GM12865 (cell line): ENCODE measurements around the gene MDM2.
"Not testable (repeated sequence)": the region's sequence is repeated elsewhere in the genome, so short reads cannot be mapped to it uniquely, and the experiment has no call there.

ENCODE experiments used
- DNase-seq: peaks from one replicate; pipeline ENCODE4 v3.0.0; 2010; ENCODE audit warnings: low read depth
- H3K4me3 ChIP-seq: 2 replicates; pipeline ENCODE4 v1.5.1; 2011; ENCODE audit warnings: mild to moderate bottlenecking, low read depth, low read length, control low read depth
- TF ChIP-seq, protein P1 (sequence below): IDR thresholded peaks from 2 replicates; pipeline ENCODE4 v1.5.1; 2011; ENCODE audit warnings: low read length, control low read depth, low read depth, inconsistent platforms; ENCODE audit not compliant: insufficient read depth; ENCODE audit errors: missing control alignments

The MDM2 gene

DNA sequence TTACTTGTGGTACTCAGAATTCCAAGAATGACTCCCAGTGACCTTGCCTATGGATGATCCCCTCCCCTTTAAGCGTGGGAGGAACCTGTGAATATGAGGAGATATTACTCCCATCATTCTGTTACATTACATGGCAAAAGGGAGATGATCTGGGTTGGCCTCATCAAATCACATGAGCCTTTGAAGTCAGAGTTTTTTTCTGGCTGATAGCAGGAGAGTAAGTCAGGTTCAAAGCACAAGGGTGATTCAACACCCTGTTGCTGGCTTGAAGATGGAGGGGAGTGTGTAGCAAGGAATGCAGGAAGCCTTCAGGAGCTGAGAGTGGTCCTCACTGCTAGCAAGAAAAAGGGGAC is 9.1 kb upstream of the MDM2 start:
- no peak overlapping the region for H3K4me3 ChIP-seq
- no peak for DNase-seq
- TF ChIP-seq, protein P1, sequence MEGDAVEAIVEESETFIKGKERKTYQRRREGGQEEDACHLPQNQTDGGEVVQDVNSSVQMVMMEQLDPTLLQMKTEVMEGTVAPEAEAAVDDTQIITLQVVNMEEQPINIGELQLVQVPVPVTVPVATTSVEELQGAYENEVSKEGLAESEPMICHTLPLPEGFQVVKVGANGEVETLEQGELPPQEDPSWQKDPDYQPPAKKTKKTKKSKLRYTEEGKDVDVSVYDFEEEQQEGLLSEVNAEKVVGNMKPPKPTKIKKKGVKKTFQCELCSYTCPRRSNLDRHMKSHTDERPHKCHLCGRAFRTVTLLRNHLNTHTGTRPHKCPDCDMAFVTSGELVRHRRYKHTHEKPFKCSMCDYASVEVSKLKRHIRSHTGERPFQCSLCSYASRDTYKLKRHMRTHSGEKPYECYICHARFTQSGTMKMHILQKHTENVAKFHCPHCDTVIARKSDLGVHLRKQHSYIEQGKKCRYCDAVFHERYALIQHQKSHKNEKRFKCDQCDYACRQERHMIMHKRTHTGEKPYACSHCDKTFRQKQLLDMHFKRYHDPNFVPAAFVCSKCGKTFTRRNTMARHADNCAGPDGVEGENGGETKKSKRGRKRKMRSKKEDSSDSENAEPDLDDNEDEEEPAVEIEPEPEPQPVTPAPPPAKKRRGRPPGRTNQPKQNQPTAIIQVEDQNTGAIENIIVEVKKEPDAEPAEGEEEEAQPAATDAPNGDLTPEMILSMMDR: no peak

DNA sequence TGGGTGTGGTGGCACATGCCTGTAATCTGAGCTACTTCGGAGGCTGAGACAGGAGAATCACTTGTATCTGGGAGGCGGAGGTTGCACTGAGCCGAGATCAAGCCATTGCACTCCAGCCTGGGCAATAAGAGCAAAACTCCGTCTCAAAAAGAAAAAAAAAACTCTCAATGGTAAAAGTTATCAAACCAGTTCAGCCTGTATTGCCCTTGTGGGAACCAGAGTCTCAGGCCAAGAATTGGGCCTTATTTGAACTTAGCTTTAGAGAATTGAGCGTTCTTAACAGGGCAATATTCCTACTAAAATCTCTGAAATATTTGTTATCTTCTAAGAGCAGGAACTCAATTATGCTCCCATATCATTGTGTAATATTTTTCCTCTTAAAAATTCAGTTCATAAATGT is 7.7 kb upstream of the MDM2 start:
- H3K4me3 ChIP-seq: no peak overlapping the region
- TF ChIP-seq, protein P1: no peak
- no peak for DNase-seq

DNA sequence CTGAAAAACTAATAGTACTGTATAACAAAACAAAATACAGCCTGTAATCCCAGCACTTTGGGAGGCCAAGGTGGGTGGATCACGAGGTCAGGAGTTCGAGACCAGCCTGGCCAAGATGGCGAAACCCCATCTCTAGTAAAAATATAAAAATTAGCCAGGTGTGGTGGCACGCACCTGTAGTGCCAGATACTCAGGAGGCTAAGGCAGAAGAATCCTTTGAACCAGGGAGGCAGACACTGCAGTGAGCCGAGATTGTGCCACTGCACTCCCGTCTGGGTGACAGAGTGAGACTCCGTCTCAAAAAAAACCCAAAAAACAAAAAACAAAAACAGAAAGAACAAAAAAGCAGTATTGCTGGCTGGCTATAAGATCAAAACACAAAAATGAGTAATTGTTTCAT is 6.9 kb upstream of the MDM2 start:
- H3K4me3 ChIP-seq, DNase-seq: not testable (repeated sequence)

DNA sequence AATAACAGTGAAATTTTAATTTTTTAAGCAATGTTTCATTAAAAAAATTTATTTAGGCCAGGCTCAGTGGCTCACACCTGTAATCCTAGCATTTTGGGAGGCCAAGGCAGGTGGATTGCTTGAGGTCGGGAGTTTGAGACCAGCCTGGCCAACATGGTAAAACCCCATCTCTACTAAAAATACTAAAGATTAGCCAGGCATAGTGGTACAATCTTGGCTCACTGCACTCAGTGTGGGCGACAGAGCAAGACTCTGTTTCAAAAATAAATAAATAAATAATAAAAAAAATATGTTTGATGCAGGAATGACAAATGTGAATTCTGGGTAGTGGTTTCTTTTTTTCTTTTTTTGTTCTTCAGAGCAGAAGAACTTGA is 5.6 kb upstream of the MDM2 start:
- not testable (repeated sequence) for H3K4me3 ChIP-seq, DNase-seq

DNA sequence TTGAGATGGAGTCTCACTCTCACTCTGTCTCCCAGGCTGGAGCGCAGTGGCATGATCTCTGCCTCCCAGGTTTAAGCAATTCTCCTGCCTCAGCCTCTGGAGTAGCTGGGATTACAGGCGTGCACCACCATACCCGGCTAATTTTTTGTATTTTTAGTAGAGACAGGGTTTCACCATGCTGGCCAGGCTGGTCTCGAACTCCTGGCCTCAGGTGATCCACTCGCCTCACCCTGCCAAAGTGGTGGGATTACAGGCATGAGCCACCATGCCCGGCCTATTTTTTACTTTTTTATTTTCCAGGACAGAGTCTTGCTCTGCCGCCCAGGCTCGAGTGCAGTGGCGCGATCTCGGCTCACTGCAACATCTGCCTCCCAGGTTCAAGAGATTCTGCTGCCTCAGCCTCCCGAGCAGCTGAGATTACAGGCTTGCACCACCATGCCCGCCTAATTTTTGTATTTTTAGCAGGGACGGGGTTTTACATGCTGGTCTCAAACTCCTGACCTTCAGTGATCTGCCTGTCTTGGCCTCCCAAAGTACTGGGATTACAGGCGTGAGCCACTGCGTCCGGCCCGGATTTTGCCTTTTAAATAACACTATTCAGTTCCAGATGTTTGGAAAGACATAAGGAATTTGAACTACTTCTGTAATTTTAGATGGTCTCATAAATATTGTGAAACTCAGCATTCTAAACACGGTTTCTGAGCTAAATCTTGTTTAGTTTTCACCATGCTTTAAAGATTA is 4.9 kb upstream of the MDM2 start:
- not testable (repeated sequence) for H3K4me3 ChIP-seq, DNase-seq

DNA sequence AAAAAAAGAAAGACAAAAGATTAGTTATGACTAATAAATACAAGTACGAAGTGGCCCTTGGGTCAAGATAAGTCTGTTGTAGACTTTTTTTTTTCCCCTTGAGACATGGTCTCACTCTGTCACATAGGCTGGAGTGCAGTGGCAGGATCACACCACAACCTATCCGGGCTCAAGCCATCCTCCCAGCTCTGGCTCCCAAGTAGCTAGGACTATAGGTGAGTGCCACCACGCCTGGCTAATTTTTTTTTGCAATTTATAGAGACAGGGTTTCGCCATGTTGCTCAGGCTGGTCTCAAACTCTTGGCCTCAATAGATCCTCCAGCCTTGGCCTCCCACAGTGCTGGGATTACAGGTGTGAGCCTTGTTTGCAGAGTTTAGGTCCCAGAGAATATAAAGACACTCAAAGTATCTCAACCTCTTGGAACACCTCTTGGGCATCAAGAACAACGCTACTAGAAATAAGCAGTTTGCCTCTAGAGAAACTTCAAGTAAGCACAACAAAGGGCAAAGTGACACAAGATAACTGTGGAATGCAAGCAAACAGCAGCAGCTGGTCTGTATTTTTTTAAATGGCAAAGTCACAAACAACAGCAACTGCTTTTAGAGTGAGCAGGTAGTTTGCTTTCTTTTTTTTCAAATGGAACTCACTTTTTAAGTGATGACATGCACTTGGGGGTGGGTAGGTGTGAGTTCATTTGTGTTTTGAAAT is 3.9 kb upstream of the MDM2 start:
- DNase-seq: no peak
- TF ChIP-seq, protein P1: no peak
- no peak overlapping the region for H3K4me3 ChIP-seq

DNA sequence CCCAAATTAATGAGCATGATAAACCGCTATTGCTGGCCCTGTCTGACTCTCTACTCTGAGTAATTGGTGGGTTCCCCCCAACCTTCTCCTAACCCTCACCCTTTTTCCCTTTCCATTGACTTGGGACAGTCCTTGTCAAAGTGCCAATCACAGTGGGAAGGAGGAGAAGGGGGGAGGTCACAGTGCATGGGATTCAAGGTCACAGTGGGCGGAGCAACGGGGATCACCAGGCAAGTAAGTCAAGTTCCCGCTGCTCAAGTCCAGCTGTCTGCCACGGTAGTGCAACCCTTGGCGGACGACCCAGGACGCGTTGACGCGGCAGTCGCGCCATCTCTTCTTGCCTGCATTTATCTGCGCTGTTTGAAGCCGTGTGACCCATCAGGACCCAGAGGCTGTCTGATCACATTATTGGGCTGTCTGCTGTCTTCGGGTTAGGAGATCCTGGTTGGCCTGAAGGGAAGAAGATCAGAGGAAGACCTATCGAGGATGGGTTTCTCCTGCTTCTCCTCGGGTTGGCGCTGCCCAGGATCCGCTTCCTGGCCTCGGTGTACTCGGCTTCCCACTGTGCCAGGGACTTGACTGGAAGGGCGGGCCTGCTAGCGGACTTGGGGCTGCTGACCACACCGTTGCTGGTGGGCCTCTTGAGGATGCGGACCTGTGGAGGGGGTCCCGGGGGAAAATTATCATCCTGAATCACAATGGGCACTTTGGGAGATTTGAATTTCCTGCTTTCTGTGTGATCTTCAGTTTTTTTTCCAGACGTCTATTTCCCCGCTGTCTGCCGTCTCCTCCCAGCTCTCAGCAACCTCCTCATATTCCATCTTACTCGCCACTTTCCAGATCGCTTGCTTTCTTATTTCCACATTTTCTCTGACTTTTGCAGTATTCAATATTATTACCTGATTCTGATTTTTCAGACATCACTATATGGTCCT is 3.1 kb upstream of the MDM2 start:
- TF ChIP-seq, protein P1: no peak
- no peak for DNase-seq
- H3K4me3 ChIP-seq: no peak overlapping the region

DNA sequence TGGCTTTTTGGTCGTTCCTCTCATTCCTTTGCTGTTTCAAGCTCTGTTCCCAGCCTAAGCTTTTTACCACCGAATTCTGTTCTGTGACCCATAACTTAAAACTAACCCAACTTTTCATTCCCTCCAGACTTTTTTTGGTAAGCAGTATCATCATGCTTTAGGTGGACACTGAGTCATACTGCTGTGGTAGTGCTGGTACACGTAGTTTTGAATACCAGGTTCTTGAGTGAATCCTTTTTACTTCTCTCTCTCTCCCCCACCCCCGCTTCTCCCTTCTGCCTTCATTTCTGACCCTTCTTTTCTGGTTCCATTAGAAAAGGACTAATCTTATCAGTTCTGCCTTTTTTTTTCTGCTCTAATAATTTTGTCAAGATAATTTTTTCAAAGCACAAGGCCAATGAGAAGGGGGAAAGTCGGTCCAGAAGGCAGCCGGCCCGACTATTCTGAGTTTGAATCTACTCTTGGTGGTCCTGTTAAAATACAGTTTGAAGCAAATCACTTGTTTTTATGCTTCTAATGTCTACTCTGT is 2.3 kb upstream of the MDM2 start:
- TF ChIP-seq, protein P1: no peak
- no peak for DNase-seq
- no peak overlapping the region for H3K4me3 ChIP-seq
